ENCODE data around the gene TASOR2. TPM values are rescaled to one million over a fixed set of nuclear protein-coding genes. Genes with fewer than 3 reads are reported as not detected.

TASOR2 gene
- total RNA-seq, 1 donor from 2014 or later, result 87.2 TPM

DNA sequence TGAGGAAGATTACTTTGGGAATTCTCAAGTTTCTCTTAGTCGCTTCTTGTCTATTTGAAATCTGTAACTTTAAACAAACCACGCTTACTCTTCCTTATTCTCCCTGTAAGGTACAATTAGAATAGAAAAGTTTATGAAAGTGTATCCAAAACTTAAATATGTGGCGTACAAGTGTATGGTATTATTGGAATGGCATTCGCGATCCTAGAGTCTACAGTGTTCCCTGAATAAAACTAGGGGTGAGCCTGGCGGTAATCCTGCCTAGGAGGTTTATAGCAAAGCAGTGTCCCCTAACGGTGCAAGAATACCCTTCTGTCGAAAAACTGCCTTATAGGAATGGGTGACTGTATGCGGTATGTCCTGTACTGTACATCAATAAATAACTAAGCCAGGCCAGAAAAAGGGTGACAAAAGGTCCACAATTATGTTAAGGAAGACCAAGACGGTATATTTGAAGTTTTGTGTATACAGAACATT lies 1.2 kb downstream of the TASOR2 start:
- H3K27ac ChIP-seq (ENCODE audit: low read depth, low read length), result peak overlapping the region; percentile 79
- H3K27me3 ChIP-seq (ENCODE audit: insufficient read depth, low read length), result no peaks in the 10 kb centered on the region
- H3K36me3 ChIP-seq (ENCODE audit: insufficient read depth, low read length), result no peaks in the 10 kb centered on the region
- Mint-ChIP-seq H3K4me3 (ENCODE audit: unreplicated experiment) (peak overlapping the region; percentile 99), H3K4me1 (ENCODE audit: low read depth, unreplicated experiment) (peaks cover 6% of the 10 kb centered on the region), H3K27ac (ENCODE audit: unreplicated experiment) (peak overlapping the region; percentile 92), H3K27me3 (ENCODE audit: low read depth, unreplicated experiment) (no peaks in the 10 kb centered on the region), H3K9me3 (ENCODE audit: unreplicated experiment) (no peaks in the 10 kb centered on the region), H3K36me3 (ENCODE audit: low read depth, unreplicated experiment) (peaks cover 2% of the 10 kb centered on the region)
- H3K4me1 ChIP-seq (ENCODE audit: insufficient read depth, low read length), result peaks cover 4% of the 10 kb centered on the region
- FAIRE-seq (no peak), DNase-seq (ENCODE audit: low read depth) (no peak)
- H4K20me1 ChIP-seq (ENCODE audit: insufficient read depth, low read length), result peaks cover 44% of the 10 kb centered on the region
- H3K9ac ChIP-seq (ENCODE audit: low read length), result peak overlapping the region; percentile 83
- TF ChIP-seq, protein P1, sequence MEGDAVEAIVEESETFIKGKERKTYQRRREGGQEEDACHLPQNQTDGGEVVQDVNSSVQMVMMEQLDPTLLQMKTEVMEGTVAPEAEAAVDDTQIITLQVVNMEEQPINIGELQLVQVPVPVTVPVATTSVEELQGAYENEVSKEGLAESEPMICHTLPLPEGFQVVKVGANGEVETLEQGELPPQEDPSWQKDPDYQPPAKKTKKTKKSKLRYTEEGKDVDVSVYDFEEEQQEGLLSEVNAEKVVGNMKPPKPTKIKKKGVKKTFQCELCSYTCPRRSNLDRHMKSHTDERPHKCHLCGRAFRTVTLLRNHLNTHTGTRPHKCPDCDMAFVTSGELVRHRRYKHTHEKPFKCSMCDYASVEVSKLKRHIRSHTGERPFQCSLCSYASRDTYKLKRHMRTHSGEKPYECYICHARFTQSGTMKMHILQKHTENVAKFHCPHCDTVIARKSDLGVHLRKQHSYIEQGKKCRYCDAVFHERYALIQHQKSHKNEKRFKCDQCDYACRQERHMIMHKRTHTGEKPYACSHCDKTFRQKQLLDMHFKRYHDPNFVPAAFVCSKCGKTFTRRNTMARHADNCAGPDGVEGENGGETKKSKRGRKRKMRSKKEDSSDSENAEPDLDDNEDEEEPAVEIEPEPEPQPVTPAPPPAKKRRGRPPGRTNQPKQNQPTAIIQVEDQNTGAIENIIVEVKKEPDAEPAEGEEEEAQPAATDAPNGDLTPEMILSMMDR (IDR thresholded peaks at IDR 0.05; ENCODE audit: insufficient read depth, low read depth, low read length), result no peak
- peak overlapping the region; percentile 85 for H3K4me2 ChIP-seq (ENCODE audit: low read length)
- no peaks in the 10 kb centered on the region for H3K9me3 ChIP-seq (ENCODE audit: insufficient read depth, low read depth, low read length)
- H3K79me2 ChIP-seq (ENCODE audit: insufficient read depth, low read length), result peaks cover 62% of the 10 kb centered on the region
- H3K4me3 ChIP-seq (ENCODE audit: insufficient read depth, low read depth, low read length), result peak overlapping the region; percentile 94
- no peak overlapping the region for H2AFZ ChIP-seq (ENCODE audit: low read depth, low read length)

DNA sequence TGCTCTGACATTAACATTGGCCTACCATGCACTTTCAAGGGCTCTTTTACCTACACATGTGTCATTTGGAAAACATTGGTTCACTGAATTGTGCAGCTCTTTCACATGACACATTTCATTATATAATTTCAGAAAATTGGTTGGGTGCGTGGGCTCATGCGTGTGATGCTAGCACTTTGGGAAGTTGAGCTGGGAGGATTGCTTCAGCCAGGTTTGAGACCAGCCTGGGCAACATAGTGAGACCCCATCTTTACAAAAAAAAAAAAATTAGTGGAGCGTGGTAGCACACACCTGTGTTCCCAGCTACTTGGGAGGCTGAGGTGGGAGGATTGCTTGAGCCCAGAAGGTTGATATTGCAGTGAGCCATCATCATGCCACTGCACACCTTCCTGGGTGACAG lies 3.9 kb downstream of the TASOR2 start:
- Mint-ChIP-seq H3K4me3 (ENCODE audit: unreplicated experiment) (no peak overlapping the region), H3K27ac (ENCODE audit: unreplicated experiment) (no peak overlapping the region), H3K4me1 (ENCODE audit: low read depth, unreplicated experiment) (peaks cover 20% of the 10 kb centered on the region), H3K27me3 (ENCODE audit: low read depth, unreplicated experiment) (no peaks in the 10 kb centered on the region), H3K36me3 (ENCODE audit: low read depth, unreplicated experiment) (peaks cover 2% of the 10 kb centered on the region), H3K9me3 (ENCODE audit: unreplicated experiment) (no peaks in the 10 kb centered on the region)
- FAIRE-seq (no peak), DNase-seq (ENCODE audit: low read depth) (no peak)
- H3K4me2 ChIP-seq (ENCODE audit: low read length), result no peak overlapping the region
- H3K27ac ChIP-seq (ENCODE audit: low read depth, low read length), result no peak overlapping the region
- peaks cover 66% of the 10 kb centered on the region for H4K20me1 ChIP-seq (ENCODE audit: insufficient read depth, low read length)
- H3K9me3 ChIP-seq (ENCODE audit: insufficient read depth, low read depth, low read length), result no peaks in the 10 kb centered on the region
- H2AFZ ChIP-seq (ENCODE audit: low read depth, low read length), result no peak overlapping the region
- H3K79me2 ChIP-seq (ENCODE audit: insufficient read depth, low read length), result peaks cover 89% of the 10 kb centered on the region
- peaks cover 16% of the 10 kb centered on the region for H3K4me1 ChIP-seq (ENCODE audit: insufficient read depth, low read length)
- H3K27me3 ChIP-seq (ENCODE audit: insufficient read depth, low read length), result no peaks in the 10 kb centered on the region
- H3K36me3 ChIP-seq (ENCODE audit: insufficient read depth, low read length), result no peaks in the 10 kb centered on the region
- TF ChIP-seq, protein P1 (IDR thresholded peaks at IDR 0.05; ENCODE audit: insufficient read depth, low read depth, low read length), result no peak
- TF ChIP-seq EZH2 (IDR thresholded peaks at IDR 0.05; ENCODE audit: insufficient read depth, low read length), result no peak
- H3K4me3 ChIP-seq (ENCODE audit: insufficient read depth, low read depth, low read length), result no peak overlapping the region
- no peak overlapping the region for H3K9ac ChIP-seq (ENCODE audit: low read length)

DNA sequence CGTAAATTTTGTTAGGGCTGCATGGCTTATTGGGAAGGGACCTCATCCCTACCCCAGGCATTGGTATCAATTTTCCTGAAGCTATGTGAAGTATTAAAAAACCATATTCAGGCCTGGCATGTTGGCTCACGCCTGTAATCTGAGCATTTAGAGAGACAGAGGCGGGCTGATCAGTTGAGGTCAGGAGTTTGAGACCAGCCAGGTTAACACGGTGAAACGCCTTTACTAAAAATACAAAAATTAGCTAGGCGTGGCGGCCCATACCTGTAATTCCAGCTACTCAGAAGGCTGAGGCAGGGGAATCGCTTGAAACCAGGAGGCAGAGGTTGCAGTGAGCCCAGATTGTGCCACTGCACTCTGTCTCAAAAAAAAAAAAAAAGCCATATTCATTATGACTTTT lies 7.1 kb downstream of the TASOR2 start:
- H3K27ac Mint-ChIP-seq (ENCODE audit: unreplicated experiment), result no peak overlapping the region
- Histone ChIP-seq H3K27ac (ENCODE audit: low read depth, low read length) (no peak overlapping the region), H3K9ac (ENCODE audit: low read length) (no peak overlapping the region), H3K36me3 (ENCODE audit: insufficient read depth, low read length) (no peaks in the 10 kb centered on the region), H3K9me3 (ENCODE audit: insufficient read depth, low read depth, low read length) (no peaks in the 10 kb centered on the region), H2AFZ (ENCODE audit: low read depth, low read length) (no peak overlapping the region), H3K79me2 (ENCODE audit: insufficient read depth, low read length) (peaks cover 100% of the 10 kb centered on the region), H3K4me2 (ENCODE audit: low read length) (peak overlapping the region; percentile 94), H4K20me1 (ENCODE audit: insufficient read depth, low read length) (peaks cover 85% of the 10 kb centered on the region), H3K4me3 (ENCODE audit: insufficient read depth, low read depth, low read length) (peak overlapping the region; percentile 68), H3K4me1 (ENCODE audit: insufficient read depth, low read length) (peaks cover 11% of the 10 kb centered on the region), H3K27me3 (ENCODE audit: insufficient read depth, low read length) (no peaks in the 10 kb centered on the region)
- no peak for TF ChIP-seq EZH2 (IDR thresholded peaks at IDR 0.05; ENCODE audit: insufficient read depth, low read length)
- TF ChIP-seq, protein P1 (IDR thresholded peaks at IDR 0.05; ENCODE audit: insufficient read depth, low read depth, low read length), result no peak
- no peaks in the 10 kb centered on the region for H3K27me3 Mint-ChIP-seq (ENCODE audit: low read depth, unreplicated experiment)
- peaks cover 28% of the 10 kb centered on the region for H3K4me1 Mint-ChIP-seq (ENCODE audit: low read depth, unreplicated experiment)
- H3K4me3 Mint-ChIP-seq (ENCODE audit: unreplicated experiment), result no peak overlapping the region
- FAIRE-seq (no peak), DNase-seq (ENCODE audit: low read depth) (no peak)
- H3K9me3 Mint-ChIP-seq (ENCODE audit: unreplicated experiment), result no peaks in the 10 kb centered on the region
- peaks cover 2% of the 10 kb centered on the region for H3K36me3 Mint-ChIP-seq (ENCODE audit: low read depth, unreplicated experiment)

Measured in astrocyte (in vitro differentiated cells and primary cell).